ENCODE measurements around the gene MAPK10. TPM values are rescaled to one million over a fixed set of nuclear protein-coding genes. Genes with fewer than 3 reads are reported as not detected.

The MAPK10 gene
- total and polyA plus RNA-seq, 4 donors: 0.82 to 3.6 (median 2.3) TPM

DNA sequence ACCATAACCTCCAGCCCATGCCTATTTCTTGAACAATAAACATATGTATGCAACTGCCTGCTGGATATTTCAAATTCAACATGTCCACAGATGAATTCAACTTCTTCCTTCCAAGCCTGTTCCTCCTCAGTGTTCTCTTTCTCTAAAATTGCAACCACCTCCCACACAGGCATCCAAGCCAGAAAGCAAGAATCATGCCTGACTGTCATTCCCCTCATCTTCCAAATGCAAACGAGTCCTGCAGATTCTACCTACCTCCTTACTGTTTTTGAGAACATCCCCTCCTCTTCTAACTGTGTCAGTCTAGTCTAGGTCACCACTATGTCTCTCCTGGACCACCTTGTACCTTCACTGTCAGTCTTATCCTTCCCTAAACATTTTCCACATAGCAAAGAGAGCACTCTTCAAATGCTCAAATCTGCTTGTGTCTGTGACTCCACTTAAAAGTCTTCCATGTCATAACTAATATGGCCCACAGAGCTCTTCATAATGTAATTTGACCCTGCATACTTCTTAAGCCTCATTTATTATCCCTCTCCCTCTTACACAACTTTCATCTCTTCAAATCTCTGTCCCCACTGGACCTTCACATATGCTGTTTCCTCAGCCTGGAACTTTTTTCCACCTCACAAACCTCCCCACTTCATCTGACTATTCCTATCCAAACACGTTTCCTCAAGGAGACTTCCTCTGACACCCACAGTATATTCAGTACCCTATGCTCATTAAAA lies 25.7 kb downstream of the MAPK10 start:
- TF ChIP-seq, protein P1, sequence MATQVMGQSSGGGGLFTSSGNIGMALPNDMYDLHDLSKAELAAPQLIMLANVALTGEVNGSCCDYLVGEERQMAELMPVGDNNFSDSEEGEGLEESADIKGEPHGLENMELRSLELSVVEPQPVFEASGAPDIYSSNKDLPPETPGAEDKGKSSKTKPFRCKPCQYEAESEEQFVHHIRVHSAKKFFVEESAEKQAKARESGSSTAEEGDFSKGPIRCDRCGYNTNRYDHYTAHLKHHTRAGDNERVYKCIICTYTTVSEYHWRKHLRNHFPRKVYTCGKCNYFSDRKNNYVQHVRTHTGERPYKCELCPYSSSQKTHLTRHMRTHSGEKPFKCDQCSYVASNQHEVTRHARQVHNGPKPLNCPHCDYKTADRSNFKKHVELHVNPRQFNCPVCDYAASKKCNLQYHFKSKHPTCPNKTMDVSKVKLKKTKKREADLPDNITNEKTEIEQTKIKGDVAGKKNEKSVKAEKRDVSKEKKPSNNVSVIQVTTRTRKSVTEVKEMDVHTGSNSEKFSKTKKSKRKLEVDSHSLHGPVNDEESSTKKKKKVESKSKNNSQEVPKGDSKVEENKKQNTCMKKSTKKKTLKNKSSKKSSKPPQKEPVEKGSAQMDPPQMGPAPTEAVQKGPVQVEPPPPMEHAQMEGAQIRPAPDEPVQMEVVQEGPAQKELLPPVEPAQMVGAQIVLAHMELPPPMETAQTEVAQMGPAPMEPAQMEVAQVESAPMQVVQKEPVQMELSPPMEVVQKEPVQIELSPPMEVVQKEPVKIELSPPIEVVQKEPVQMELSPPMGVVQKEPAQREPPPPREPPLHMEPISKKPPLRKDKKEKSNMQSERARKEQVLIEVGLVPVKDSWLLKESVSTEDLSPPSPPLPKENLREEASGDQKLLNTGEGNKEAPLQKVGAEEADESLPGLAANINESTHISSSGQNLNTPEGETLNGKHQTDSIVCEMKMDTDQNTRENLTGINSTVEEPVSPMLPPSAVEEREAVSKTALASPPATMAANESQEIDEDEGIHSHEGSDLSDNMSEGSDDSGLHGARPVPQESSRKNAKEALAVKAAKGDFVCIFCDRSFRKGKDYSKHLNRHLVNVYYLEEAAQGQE (IDR thresholded peaks at IDR 0.05): no peak
- no peak for TF ChIP-seq GABPA (IDR thresholded peaks at IDR 0.05 in 1 of 2, conservative IDR thresholded peaks at IDR 0.05 in 1 of 2)
- Histone ChIP-seq H3K9ac (ENCODE audit: low read depth in 1 of 2, low read length in 2 of 2) (no peak overlapping the region), H3K27me3 (ENCODE audit: control insufficient read depth in 4 of 4, insufficient read depth in 4 of 4, low read length in 3 of 4) (peaks cover 0 to 3% (median 0%) of the 10 kb centered on the region in 4 donors), H3K4me3 (ENCODE audit: low read depth in 1 of 3, low read length in 3 of 3) (no peak overlapping the region), H3K36me3 (ENCODE audit: control insufficient read depth in 4 of 4, insufficient read depth in 3 of 4, low read depth in 1 of 4, low read length in 3 of 4) (no peaks in the 10 kb centered on the region), H3K4me1 (ENCODE audit: control insufficient read depth in 4 of 4, insufficient read depth in 4 of 4, low read length in 3 of 4) (no peaks in the 10 kb centered on the region), H3K27ac (ENCODE audit: low read depth in 1 of 2, low read length in 2 of 2) (no peak overlapping the region), H3K9me3 (ENCODE audit: control insufficient read depth in 4 of 4, low read length in 3 of 4) (no peaks in the 10 kb centered on the region)
- WGBS: 49% methylated on average over 2 of the region's 2 CpGs
- no peak for DNase-seq (ENCODE audit: low spot score)

GRCh38 chr4:86333236-86333635 lies 26.6 kb downstream of the MAPK10 start:
- no peak for DNase-seq (ENCODE audit: low spot score)
- no peak overlapping the region for H3K4me3 ChIP-seq (ENCODE audit: low read depth in 1 of 3, low read length in 3 of 3)
- TF ChIP-seq, protein P2, sequence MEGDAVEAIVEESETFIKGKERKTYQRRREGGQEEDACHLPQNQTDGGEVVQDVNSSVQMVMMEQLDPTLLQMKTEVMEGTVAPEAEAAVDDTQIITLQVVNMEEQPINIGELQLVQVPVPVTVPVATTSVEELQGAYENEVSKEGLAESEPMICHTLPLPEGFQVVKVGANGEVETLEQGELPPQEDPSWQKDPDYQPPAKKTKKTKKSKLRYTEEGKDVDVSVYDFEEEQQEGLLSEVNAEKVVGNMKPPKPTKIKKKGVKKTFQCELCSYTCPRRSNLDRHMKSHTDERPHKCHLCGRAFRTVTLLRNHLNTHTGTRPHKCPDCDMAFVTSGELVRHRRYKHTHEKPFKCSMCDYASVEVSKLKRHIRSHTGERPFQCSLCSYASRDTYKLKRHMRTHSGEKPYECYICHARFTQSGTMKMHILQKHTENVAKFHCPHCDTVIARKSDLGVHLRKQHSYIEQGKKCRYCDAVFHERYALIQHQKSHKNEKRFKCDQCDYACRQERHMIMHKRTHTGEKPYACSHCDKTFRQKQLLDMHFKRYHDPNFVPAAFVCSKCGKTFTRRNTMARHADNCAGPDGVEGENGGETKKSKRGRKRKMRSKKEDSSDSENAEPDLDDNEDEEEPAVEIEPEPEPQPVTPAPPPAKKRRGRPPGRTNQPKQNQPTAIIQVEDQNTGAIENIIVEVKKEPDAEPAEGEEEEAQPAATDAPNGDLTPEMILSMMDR (IDR thresholded peaks at IDR 0.05; ENCODE audit: low read depth, low read length, missing input control): no peak
- TF ChIP-seq RXRA (IDR thresholded peaks at IDR 0.05) (no peak), TAF1 (conservative IDR thresholded peaks at IDR 0.05) (no peak), ZBTB33 (IDR thresholded peaks at IDR 0.05) (no peak), RAD21 (IDR thresholded peaks at IDR 0.05) (no peak), YY1 (IDR thresholded peaks at IDR 0.05) (no peak), FOXA2 (IDR thresholded peaks at IDR 0.05) (no peak), HNF4A (conservative IDR thresholded peaks at IDR 0.05) (no peak), JUND (IDR thresholded peaks at IDR 0.05) (no peak), ATF3 (IDR thresholded peaks at IDR 0.05) (no peak), EGR1 (IDR thresholded peaks at IDR 0.05; ENCODE audit: low read depth in 2 of 2) (no peak), FOXA1 (IDR thresholded peaks at IDR 0.05) (no peak), NR2F2 (IDR thresholded peaks at IDR 0.05) (no peak), GABPA (IDR thresholded peaks at IDR 0.05 in 1 of 2, conservative IDR thresholded peaks at IDR 0.05 in 1 of 2) (no peak), HNF4G (IDR thresholded peaks at IDR 0.05) (no peak), SP1 (IDR thresholded peaks at IDR 0.05) (no peak)
- TF ChIP-seq, protein P1 (IDR thresholded peaks at IDR 0.05): no peak
- TF ChIP-seq, protein P3, sequence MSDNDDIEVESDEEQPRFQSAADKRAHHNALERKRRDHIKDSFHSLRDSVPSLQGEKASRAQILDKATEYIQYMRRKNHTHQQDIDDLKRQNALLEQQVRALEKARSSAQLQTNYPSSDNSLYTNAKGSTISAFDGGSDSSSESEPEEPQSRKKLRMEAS (IDR thresholded peaks at IDR 0.05): no peak
- H3K4me1 ChIP-seq (ENCODE audit: control insufficient read depth in 4 of 4, insufficient read depth in 4 of 4, low read length in 3 of 4): no peaks in the 10 kb centered on the region
- H3K36me3 ChIP-seq (ENCODE audit: control insufficient read depth in 4 of 4, insufficient read depth in 3 of 4, low read depth in 1 of 4, low read length in 3 of 4): no peaks in the 10 kb centered on the region
- no peak overlapping the region for H3K9ac ChIP-seq (ENCODE audit: low read depth in 1 of 2, low read length in 2 of 2)
- H3K27me3 ChIP-seq (ENCODE audit: control insufficient read depth in 4 of 4, insufficient read depth in 4 of 4, low read length in 3 of 4): peaks cover 0 to 3% (median 0%) of the 10 kb centered on the region in 4 donors
- WGBS: 1% methylated on average over 1 of the region's 1 CpG
- H3K27ac ChIP-seq (ENCODE audit: low read depth in 1 of 2, low read length in 2 of 2): no peak overlapping the region
- no peaks in the 10 kb centered on the region for H3K9me3 ChIP-seq (ENCODE audit: control insufficient read depth in 4 of 4, low read length in 3 of 4)

Data from liver (tissue), 9 donors.